Activated T-cell treated with anti-CD3 and anti-CD28 coated beads, Interleukin-2, amount 50 U/mL, for 4 hours (primary cell): ENCODE measurements around the gene ANKRD2. TPM values are rescaled to one million over a fixed set of nuclear protein-coding genes. Genes with fewer than 3 reads are reported as not detected.
"Not testable (repeated sequence)": the region's sequence is repeated elsewhere in the genome, so short reads cannot be mapped to it uniquely, and the experiment has no call there.

Experiments
- ATAC-seq, 2 donors: fragments of 200-7000 bp; cut with Tn5 transposase; one replicate each; pipeline ENCODE4 v1.10.0; 2021
- DNase-seq: peaks from one replicate; pipeline ENCODE4 v3.0.0-alpha.2; 2020
- H3K27me3 Mint-ChIP-seq: one replicate; pipeline ENCODE4 v1.8.0; 2021; ENCODE audit warnings: low read depth, mixed read lengths
- H3K36me3 Mint-ChIP-seq: one replicate; pipeline ENCODE4 v1.8.0; 2022; ENCODE audit warnings: mixed read lengths; ENCODE audit not compliant: insufficient read depth
- H3K4me1 Mint-ChIP-seq: one replicate; pipeline ENCODE4 v1.8.0; 2021; ENCODE audit warnings: low read depth, mixed read lengths
- H3K4me3 Mint-ChIP-seq: one replicate; pipeline ENCODE4 v1.8.0; 2021; ENCODE audit warnings: mild to moderate bottlenecking, moderate library complexity, mixed read lengths
- H3K9me3 Mint-ChIP-seq: one replicate; pipeline ENCODE4 v1.8.0; 2021; ENCODE audit warnings: mixed read lengths
- total RNA-seq, 3 donors: library from RNA; stranded (reverse); gene quantifications; one replicate each; pipeline ENCODE4 v1.2.1, GENCODE V29; 2021

Gene ANKRD2
- total RNA-seq = not detected

GRCh38 chr10:97572214-97572989, at the start of gene ANKRD2:
Gene ANKRD2 (plus strand): TSS chr10:97572779. CDS start chr10:97572789, 10 bp downstream.
- no peaks in the 10 kb centered on the region for H3K36me3 Mint-ChIP-seq

GRCh38 chr10:97522937-97523336, 49.6 kb upstream of the ANKRD2 start:
- ATAC-seq (no peak), DNase-seq (no peak)
- Mint-ChIP-seq H3K27me3 (no peaks in the 10 kb centered on the region), H3K4me1 (no peaks in the 10 kb centered on the region), H3K36me3 (no peaks in the 10 kb centered on the region), H3K4me3 (no peak overlapping the region), H3K9me3 (no peaks in the 10 kb centered on the region)

More at GRCh38 chr10:97572214-97572989, at the start of gene ANKRD2:
- Mint-ChIP-seq H3K4me3 (no peak within 1 kb of the TSS), H3K27me3 (no peaks in the 10 kb centered on the region), H3K9me3 (no peaks in the 10 kb centered on the region), H3K4me1 (no peaks in the 10 kb centered on the region)
- DNase-seq (peak; percentile 29), ATAC-seq (peak; percentile 70 to 78)

GRCh38 chr10:97525086-97525485, 47.5 kb upstream of the ANKRD2 start:
- H3K36me3 Mint-ChIP-seq = no peaks in the 10 kb centered on the region
- ATAC-seq (no peak), DNase-seq (no peak)
- no peak overlapping the region for H3K4me3 Mint-ChIP-seq
- H3K27me3 Mint-ChIP-seq = no peaks in the 10 kb centered on the region
- H3K4me1 Mint-ChIP-seq = no peaks in the 10 kb centered on the region
- no peaks in the 10 kb centered on the region for H3K9me3 Mint-ChIP-seq

- Mint-ChIP-seq H3K27me3 (no peaks in the 10 kb centered on the region), H3K4me1 (no peaks in the 10 kb centered on the region), H3K36me3 (no peaks in the 10 kb centered on the region), H3K9me3 (no peaks in the 10 kb centered on the region), H3K4me3 (no peak overlapping the region)
- ATAC-seq = no peak
- no peak for DNase-seq
Observed at GRCh38 chr10:97525683-97526110, 46.9 kb upstream of the ANKRD2 start.

- H3K9me3 Mint-ChIP-seq, ATAC-seq, DNase-seq, H3K36me3 Mint-ChIP-seq, H3K27me3 Mint-ChIP-seq, H3K4me3 Mint-ChIP-seq, H3K4me1 Mint-ChIP-seq: not testable (repeated sequence)
Observed at GRCh38 chr10:97528876-97529275, 43.7 kb upstream of the ANKRD2 start.

- DNase-seq (no peak), ATAC-seq (no peak)
- Mint-ChIP-seq H3K27me3 (no peaks in the 10 kb centered on the region), H3K36me3 (no peaks in the 10 kb centered on the region), H3K9me3 (no peaks in the 10 kb centered on the region), H3K4me1 (no peaks in the 10 kb centered on the region), H3K4me3 (no peak overlapping the region)
Observed at GRCh38 chr10:97529685-97530465, 42.7 kb upstream of the ANKRD2 start.

- H3K36me3 Mint-ChIP-seq = no peaks in the 10 kb centered on the region
- no peaks in the 10 kb centered on the region for H3K4me1 Mint-ChIP-seq
- H3K9me3 Mint-ChIP-seq = no peaks in the 10 kb centered on the region
- DNase-seq (no peak), ATAC-seq (no peak)
- no peaks in the 10 kb centered on the region for H3K27me3 Mint-ChIP-seq
- H3K4me3 Mint-ChIP-seq = no peak overlapping the region
Observed at GRCh38 chr10:97531401-97531986, 41.1 kb upstream of the ANKRD2 start.

GRCh38 chr10:97532935-97533671, 39.5 kb upstream of the ANKRD2 start:
- no peak overlapping the region for H3K4me3 Mint-ChIP-seq
- DNase-seq (no peak), ATAC-seq (no peak)
- H3K4me1 Mint-ChIP-seq = no peaks in the 10 kb centered on the region
- H3K9me3 Mint-ChIP-seq = no peaks in the 10 kb centered on the region
- no peaks in the 10 kb centered on the region for H3K27me3 Mint-ChIP-seq
- no peaks in the 10 kb centered on the region for H3K36me3 Mint-ChIP-seq

- ATAC-seq (no peak), DNase-seq (no peak)
- no peaks in the 10 kb centered on the region for H3K9me3 Mint-ChIP-seq
- H3K4me3 Mint-ChIP-seq = no peak overlapping the region
- no peaks in the 10 kb centered on the region for H3K36me3 Mint-ChIP-seq
- H3K4me1 Mint-ChIP-seq = no peaks in the 10 kb centered on the region
- H3K27me3 Mint-ChIP-seq = no peaks in the 10 kb centered on the region
Observed at GRCh38 chr10:97533888-97534287, 38.7 kb upstream of the ANKRD2 start.

GRCh38 chr10:97534746-97535367, 37.7 kb upstream of the ANKRD2 start:
- ATAC-seq = peak; percentile 43 to 80
- Mint-ChIP-seq H3K36me3 (no peaks in the 10 kb centered on the region), H3K27me3 (no peaks in the 10 kb centered on the region), H3K9me3 (no peaks in the 10 kb centered on the region), H3K4me1 (no peaks in the 10 kb centered on the region), H3K4me3 (no peak overlapping the region)
- peak; percentile 14 for DNase-seq

- Mint-ChIP-seq H3K4me1 (peaks cover 6% of the 10 kb centered on the region), H3K27me3 (no peaks in the 10 kb centered on the region), H3K9me3 (no peaks in the 10 kb centered on the region), H3K36me3 (no peaks in the 10 kb centered on the region), H3K4me3 (no peak overlapping the region)
- ATAC-seq (no peak), DNase-seq (no peak)
Observed at GRCh38 chr10:97537186-97537869, 35.3 kb upstream of the ANKRD2 start.

GRCh38 chr10:97538411-97538810, 34.2 kb upstream of the ANKRD2 start:
- Mint-ChIP-seq H3K9me3 (no peaks in the 10 kb centered on the region), H3K4me1 (peaks cover 17% of the 10 kb centered on the region), H3K36me3 (no peaks in the 10 kb centered on the region), H3K27me3 (no peaks in the 10 kb centered on the region), H3K4me3 (no peak overlapping the region)
- no peak for ATAC-seq
- DNase-seq = no peak

- H3K27me3 Mint-ChIP-seq = no peaks in the 10 kb centered on the region
- DNase-seq (no peak), ATAC-seq (no peak)
- H3K4me3 Mint-ChIP-seq = no peak overlapping the region
- H3K4me1 Mint-ChIP-seq = peaks cover 21% of the 10 kb centered on the region
- H3K36me3 Mint-ChIP-seq = no peaks in the 10 kb centered on the region
- no peaks in the 10 kb centered on the region for H3K9me3 Mint-ChIP-seq
Observed at GRCh38 chr10:97538839-97539238, 33.7 kb upstream of the ANKRD2 start.
